Stimulated activated CD4-positive, alpha-beta T cell treated with anti-CD3 and anti-CD28 coated beads, TNF-alpha, amount 100 ng/mL, for 1 hour (primary cell): ENCODE data around the gene PLCB3.

Experiments used
- DNase-seq, 3 donors: peaks; one replicate each; pipeline ENCODE4 v3.0.0-alpha.2; 2020; ENCODE audit warnings: low read depth in 3 of 3, low spot score in 1 of 3

The PLCB3 gene

GRCh38 chr11:64251016-64251752, at the start of gene PLCB3:
PLCB3 (plus strand) TSS chr11:64251530; CDS start chr11:64251650, 120 bp downstream.
- DNase-seq = peak in 2 of 3 donors; percentile 57 to 60

DNA sequence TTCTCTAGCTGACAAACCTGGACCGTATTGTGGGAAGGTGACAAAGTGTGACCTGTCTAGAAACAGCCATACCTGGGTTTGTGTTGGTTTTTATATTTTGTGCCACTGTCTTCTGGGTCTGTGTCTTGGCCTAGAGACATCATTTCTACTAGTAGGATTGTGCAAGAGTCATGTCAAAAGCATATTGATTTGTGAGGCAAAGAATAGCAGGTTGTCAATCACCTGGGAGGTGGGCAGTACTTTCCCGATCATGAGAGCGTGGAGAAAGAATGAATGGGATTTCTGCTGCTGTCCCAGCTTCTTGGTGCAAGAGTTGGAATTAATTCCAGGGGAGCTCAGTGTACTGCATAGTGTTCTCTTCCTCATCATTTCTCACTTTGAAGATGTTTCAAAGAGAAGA, 49.8 kb upstream of the PLCB3 start:
- no peak for DNase-seq

- no peak for DNase-seq
These were observed 48.3 kb upstream of the PLCB3 start for GRCh38 chr11:64202992-64203391.

GRCh38 chr11:64203421-64204079, 47.8 kb upstream of the PLCB3 start:
- no peak for DNase-seq

GRCh38 chr11:64204080-64204440, 47.3 kb upstream of the PLCB3 start:
- DNase-seq = no peak

GRCh38 chr11:64204464-64204989, 46.8 kb upstream of the PLCB3 start:
- peak; percentile 60 to 74 (median 73) for DNase-seq

DNA sequence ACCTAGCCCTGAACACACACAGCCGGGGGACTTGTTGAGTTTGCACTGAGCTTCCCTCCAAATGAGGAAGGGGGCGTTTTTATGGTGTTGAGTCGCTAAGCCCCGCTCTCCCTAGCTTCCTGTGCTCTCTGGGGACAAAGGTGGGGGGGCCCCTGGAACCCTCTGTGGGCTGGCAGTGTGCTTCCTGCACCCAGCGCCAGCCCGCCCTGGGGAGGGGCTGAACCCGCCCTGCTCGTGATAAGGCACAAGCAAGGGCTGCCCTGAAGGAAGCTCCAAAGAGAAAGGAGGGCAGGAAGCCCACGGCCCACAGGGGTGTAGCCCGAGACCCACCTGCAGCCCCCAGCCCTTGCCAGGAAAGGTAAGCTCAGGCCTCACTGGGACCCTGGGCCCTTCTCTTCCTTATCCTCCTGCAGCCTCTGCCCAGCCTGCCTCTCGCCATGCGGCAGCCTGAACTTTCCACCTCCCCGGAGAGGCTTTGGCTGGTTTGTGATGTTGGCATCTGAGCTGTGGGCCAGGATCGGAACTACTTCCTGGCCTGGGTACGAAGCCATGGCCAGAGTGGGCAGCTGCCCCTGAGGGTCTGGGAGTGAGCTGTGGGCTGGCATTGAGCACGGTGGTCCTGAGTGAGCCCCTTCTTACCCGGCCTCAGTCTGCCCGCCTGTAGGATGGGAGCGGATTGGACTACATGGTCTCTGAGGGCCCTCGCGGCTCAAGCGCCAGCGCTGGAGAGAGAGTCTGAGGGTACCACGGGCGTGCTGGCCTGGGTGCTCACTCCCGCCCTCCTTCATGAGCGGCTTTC, 44.7 kb upstream of the PLCB3 start, which contains the start of gene FERMT3:
TSS of gene FERMT3 (plus strand) at position 265 of the 799 bp plus-strand sequence. CDS start 644 bp downstream, outside the sequence.
- peak in 2 of 3 donors; percentile 41 to 61 for DNase-seq

DNA sequence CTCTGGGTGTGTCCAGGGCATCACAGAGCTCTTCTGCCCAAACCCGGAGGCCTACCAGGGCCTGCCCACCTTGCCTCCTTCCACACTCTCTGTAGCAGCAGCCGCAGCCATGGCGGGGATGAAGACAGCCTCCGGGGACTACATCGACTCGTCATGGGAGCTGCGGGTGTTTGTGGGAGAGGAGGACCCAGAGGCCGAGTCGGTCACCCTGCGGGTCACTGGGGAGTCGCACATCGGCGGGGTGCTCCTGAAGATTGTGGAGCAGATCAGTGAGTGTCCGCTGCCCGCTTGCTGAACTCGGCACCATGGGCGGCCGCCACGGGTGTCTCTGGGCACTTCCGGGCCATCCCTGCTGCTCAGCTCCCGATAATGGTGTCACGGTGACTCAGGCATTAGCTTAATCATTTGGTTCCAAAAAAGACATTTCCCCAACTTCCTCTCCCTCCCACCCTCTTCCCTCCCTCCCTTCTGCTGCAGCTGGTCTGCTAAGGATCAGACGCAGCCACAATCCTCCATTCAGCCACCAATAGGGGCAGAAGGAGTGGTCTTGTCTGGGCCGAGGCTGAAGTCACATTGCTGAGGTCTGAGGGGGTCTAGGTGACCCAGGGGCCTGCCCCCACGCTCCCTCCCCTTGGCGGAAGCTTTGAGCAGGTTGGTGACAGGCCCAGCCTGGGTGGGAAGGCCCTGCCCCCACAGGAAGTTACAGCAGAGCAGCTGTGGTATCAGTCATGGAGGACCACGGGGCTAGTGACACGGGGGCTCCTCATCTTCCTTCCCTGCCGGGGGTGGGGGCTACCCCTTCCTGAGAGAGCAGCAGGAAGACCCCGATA, 43.9 kb upstream of the PLCB3 start:
- DNase-seq = peak in 2 of 3 donors; percentile 56 to 59

- DNase-seq = no peak
These were observed 43.1 kb upstream of the PLCB3 start for GRCh38 chr11:64208086-64208795.

DNA sequence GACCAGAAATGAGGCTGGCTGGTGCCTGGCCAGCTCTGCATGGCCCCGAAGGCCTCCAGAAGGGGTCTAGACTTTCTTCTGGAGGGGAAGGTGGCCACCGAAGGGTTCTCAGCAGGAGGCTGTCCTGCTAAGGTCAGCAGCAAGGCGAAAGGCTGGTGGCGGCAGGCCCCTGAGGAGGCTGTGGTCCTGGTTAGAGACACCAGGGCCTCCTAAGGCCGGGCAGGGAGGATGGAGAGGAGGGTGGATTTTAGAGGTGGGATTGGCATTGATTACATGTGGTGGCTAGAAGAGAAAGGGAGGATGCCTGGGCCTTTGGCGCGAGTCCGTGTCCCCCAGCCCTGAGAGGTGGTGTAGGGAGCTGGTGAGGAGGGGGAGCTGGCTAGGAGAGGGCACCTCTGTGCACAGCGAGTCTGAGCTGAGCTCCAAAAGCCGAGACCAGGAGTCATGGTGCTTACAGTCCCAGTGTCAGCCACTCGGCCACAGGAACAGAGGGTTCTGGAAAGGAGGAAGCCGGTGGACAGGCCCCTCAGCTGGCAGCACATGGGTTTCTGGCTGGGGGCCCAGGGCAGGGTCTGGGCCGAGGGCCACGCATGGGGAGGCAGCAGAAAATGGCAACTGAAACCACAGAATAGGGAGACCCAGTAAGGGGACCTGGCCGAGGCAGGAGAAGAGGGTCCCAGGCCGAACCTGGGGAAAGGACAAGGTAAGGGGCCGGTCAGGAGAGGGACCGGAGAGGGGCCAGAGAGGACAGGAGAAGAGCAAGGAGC, 42.4 kb upstream of the PLCB3 start:
- no peak for DNase-seq

GRCh38 chr11:64209563-64209843, 41.8 kb upstream of the PLCB3 start:
- DNase-seq = no peak

DNA sequence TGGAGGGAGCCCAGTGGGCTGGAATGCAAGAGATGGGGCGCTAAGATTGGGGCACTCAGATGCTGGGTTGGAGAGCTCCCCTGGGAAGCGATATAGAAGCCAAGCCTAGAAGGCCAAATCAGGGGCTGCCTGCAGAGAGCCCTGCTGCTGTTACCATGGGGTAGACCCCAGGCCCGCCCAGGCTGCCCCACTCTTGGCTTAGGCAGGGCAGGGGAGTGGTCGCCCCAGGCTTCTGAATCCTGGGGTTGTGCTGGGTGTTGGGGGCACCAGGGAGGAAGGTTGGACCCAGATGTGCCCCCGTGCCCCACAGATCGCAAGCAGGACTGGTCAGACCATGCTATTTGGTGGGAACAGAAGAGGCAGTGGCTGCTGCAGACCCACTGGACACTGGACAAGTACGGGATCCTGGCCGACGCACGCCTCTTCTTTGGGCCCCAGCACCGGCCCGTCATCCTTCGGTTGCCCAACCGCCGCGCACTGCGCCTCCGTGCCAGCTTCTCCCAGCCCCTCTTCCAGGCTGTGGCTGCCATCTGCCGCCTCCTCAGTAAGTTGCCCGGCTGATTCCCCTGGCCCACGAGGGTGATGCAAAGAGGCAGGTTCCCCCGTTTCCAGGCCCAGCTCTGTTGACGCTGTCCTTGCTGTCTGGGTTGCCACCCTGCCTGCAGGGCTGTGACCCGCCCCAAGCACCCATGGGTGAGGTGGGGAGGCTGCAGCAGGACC, 40.9 kb upstream of the PLCB3 start:
- no peak for DNase-seq

DNA sequence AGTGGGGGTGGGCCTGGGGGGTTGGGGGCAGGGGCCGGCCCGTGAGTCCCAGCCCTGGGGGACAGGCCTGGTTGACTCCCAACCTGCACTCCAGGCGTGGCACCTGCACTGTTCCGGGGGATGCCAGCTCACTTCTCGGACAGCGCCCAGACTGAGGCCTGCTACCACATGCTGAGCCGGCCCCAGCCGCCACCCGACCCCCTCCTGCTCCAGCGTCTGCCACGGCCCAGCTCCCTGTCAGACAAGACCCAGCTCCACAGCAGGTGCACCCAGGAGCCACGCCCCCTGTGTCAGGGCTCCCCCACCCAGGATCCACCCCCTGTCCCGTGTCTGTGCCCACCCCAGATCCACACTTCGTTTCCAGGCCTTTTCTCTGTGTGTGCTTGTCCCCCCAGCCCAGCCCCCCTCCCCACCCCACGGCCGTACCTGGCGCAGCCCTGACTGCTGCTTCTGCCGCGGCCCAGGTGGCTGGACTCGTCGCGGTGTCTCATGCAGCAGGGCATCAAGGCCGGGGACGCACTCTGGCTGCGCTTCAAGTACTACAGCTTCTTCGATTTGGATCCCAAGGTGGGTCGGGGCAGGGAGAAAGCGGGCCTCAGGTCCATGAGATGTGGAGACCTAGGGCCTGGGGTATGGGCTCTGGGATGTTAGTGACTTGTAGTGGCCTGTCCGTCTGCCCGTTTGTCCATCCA, 40.0 kb upstream of the PLCB3 start:
- DNase-seq = no peak

DNA sequence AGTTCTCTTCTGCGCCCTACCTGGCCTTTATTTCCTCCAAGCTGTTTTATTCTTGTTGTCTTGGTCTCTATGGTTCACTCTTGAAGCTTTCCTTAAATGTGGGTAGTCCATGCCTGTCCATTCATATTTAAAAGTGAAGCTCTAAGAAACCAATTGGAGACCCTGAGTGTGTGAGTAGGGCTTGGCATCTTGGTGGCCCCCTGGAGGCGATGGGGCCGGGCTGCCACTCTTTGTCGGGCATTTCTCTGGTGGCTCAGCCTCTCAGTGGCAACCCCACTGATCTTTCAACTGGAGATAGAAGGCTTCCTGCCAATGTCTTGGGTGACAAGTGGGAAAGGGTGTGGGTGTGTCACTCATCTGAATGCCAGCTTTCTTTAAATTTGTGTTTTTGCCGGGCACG, 34.5 kb upstream of the PLCB3 start:
- no peak for DNase-seq

GRCh38 chr11:64218628-64219353, 32.5 kb upstream of the PLCB3 start:
- DNase-seq = no peak

DNA sequence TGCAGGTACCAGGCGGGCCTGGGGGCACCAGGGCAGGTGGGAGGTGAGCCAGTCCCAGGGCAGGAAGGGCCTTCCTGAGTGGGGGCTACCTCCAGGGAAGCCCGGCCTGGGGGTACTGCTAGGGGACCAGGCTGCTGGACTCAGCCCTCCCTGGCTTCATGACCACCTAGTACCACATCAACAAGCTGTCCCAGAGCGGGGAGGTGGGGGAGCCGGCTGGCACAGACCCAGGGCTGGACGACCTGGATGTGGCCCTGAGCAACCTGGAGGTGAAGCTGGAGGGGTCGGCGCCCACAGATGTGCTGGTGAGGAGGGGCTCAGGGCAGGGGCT, 32.0 kb upstream of the PLCB3 start:
- DNase-seq = no peak

DNA sequence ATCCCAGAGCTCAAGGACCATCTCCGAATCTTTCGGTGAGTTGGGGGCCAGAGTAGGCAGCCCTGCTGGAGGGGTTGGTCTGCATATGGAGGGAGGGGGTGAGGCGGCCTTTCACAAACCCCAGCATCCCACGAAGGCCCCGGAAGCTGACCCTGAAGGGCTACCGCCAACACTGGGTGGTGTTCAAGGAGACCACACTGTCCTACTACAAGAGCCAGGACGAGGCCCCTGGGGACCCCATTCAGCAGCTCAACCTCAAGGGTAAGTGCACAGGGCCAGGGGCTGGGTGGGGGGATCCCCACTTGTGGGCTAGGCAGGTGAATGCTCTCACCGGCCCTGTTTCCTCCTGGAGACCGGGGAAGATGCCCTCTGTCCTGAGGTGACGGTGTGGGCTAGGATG, 31.6 kb upstream of the PLCB3 start:
- no peak for DNase-seq

GRCh38 chr11:64220271-64220670, 31.1 kb upstream of the PLCB3 start:
- DNase-seq = no peak
